ENCODE results near the gene SACM1L. TPM values are rescaled to one million over a fixed set of nuclear protein-coding genes. Genes with fewer than 3 reads are reported as not detected.
"Not testable (repeated sequence)": the region's sequence is repeated elsewhere in the genome, so short reads cannot be mapped to it uniquely, and the experiment has no call there.

SACM1L gene
- polyA plus RNA-seq, 4 donors: 54.2 to 82.9 (median 64.6) TPM

DNA sequence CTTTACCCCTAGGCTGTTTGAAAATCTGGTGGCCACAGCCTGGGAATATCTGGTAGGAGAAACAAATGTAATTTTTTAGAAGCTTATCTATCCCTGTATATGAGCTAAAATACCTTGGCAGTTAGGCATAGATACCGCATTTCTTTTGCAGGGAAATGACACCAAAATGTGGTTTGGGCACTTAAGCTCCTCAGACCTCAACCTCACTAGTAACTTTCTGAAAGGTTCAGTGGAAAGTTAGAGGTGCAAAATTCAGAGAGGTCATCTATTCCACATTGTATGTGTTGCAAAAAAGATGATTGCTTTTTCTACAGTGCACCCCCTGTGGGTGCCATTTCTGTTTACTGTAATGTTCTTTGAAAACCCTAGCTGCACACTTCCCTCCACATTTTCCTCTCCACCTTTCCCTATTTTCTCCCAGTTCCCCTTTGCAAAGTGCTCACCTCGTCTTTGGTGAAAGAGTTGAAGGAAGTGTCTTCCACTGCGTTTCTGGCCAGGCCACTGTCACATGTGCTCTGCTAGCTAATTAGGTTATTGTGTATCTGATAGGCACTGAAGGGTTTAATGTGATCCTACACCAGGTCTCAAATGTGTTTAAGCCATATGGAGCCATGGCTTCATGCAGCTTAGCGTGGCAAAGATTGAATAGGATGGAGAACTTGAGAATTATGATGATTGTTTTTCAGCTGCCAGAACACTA lies 1.3 kb downstream of the SACM1L start:
- no peak for DNase-seq (ENCODE audit: low read depth in 4 of 4, low spot score in 2 of 4)

DNA sequence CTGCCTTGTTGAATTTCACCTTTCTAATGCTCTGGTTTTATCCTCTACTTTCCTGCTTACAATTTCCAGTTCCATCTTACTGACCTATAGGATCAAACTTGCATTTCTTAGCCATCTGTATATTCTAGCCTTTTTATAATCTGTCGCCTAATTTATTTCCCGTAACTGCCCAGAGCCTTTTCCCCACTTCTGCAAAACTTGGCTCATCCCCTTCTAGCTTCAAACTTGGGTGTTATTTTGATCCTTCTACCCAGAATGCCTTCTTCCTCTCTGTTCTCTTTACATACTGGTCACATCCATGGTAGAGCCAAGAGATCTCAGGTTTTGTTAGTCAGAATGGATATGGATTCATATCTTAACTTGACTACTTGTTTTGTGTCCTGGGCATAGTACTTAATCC lies 2.6 kb downstream of the SACM1L start:
- DNase-seq (ENCODE audit: low read depth in 4 of 4, low spot score in 2 of 4): no peak

DNA sequence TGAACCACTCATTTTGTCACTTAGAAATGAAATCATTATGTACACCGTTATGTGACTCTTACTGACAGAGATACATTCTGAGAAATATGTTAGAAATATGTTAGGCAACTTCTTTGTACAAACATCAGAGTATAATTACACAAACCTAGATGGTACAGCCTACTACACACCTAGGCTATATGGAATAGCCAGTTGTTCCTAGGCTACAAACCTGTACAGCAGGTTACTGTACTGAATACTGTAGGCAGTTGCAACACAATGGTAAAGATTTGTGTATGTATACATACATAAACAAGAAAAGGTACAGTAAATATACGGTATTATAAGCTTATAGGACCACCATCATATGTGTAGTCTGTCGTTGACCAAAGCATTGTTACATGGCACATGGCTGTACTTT lies 3.7 kb downstream of the SACM1L start:
- no peak for DNase-seq (ENCODE audit: low read depth in 4 of 4, low spot score in 2 of 4)

DNA sequence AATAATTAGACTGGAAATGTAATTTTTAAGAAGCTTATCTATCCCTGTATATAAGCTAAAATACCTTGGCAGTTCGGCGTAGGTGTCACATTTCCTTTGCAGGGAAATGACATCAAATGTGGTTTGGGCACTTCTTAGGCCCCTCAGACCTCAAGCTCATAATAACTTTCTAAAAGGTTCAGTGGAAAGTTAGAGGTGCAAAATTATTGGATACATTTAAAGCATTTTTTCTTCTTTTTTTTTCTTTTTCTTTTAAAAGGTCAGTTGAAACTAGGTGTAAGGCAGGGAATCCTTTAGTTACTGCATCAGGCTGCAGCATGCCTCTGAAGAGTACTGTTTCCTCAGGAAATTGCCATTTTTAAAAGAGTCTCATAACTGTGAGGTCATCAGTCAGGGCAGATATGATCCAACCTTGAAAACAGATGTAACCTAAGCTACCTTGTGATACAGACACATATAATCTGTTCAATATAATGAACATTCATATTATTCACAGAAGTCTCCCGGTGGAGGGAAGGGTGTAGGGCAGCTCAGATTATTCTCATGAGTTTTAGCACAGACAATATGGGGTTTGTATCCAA lies 4.8 kb downstream of the SACM1L start:
- no peak for DNase-seq (ENCODE audit: low read depth in 4 of 4, low spot score in 2 of 4)

DNA sequence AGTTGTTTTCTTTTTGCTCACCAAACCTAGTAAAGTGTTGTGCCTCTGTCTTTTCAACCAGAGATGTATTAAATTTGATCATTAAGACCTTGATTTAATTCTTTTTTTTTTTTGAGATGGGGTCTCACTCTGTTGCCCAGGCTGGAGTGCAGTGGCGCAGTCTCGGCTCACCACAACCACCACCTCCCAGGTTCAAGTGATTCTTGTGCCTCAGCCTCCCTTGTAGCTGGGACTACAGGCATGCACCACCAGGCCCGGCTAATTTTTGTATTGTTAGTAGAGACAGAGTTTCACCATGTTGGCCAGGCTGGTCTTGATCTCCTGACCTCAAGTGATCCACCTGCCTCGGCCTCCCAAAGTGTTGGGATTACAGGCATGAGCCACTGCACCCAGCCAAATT lies 6.0 kb downstream of the SACM1L start:
- not testable (repeated sequence) for DNase-seq (ENCODE audit: low read depth in 4 of 4, low spot score in 2 of 4)

DNA sequence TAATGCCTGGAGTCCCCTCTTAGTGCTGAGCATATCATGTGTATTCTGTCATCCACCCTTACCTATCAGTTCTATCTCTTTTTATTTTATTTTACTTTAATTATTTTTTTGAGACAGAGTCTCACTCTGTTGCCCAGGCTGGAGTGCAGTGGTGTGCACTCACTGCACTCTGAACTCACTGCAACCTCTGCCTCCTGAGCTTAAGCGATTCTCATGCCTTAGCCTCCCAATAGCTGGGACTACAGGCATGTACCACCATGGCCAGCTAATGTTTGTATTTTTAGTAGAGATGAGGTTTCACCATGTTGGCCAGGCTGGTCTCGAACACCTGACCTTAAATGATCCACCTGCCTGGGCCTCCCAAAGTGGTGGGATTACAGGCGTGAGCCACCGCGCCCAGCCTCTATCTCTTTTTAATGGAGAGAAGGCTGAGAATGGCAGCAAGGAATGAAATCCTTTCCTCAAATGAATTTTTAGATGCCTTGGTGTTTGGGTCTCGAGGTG lies 11.4 kb downstream of the SACM1L start:
- no peak for DNase-seq (ENCODE audit: low read depth in 4 of 4, low spot score in 2 of 4)

DNA sequence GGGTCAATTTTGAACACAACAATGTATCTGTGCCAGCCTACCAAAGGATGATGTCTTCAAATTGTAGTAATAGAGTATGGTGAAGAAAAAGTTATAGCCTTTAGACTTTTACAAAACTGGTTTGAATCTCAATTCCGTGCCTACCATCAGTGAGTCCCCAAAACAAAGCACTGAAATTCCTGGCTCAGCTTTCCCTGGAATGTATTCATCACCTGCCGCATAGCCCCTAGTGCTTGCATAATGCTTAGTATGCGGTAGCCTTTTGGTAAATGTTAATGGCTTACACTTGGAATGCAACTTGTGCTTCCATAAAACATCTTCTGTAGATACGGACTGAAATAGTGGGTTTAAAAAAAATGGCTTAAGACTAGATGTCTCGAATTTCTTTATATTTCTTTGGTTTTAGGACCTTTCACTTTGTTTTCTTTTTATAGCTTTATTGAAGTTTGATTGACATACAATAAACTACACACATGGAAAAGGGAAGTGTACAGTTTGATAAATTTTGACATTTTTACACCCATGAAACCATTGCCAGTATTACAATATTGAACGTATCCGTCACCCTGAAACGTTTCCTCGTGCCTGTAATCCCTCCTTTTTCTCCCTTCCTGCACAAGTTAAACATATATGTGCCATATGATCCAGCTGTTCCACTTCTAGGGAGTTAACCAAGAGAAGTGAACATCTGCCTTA lies 12.1 kb downstream of the SACM1L start:
- DNase-seq (ENCODE audit: low read depth in 4 of 4, low spot score in 2 of 4): peak in 2 of 4 donors; percentile 36 to 37

DNA sequence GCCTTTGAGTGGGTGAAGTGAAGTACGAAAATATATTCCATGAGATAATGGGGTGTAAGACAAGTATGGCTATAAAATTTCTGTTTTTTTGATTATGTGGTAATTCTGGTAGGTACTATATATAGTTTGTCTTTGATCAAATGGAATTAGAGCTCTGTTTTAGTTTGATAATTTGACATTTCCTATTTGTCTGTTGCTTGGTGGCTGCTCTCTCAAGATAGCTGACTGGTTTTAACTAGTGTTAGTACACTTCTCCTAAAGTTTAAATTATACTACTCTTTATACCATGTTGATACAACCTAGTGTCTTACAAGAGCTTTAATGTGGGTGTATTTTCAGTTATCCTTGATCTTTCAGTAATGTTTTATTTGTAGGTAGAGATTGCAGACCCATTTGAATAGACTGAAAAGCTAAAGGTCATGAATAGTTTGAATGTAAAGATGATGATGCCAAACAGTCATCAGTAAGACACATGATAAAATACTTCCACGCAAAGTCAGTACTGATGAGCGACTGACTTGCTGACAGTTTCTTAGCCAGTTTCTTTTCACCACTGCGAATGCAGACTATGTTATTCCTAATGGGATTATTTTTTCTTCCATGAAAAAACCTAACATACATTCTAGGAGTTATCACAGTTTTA lies 15.2 kb downstream of the SACM1L start:
- no peak for DNase-seq (ENCODE audit: low read depth in 4 of 4, low spot score in 2 of 4)

DNA sequence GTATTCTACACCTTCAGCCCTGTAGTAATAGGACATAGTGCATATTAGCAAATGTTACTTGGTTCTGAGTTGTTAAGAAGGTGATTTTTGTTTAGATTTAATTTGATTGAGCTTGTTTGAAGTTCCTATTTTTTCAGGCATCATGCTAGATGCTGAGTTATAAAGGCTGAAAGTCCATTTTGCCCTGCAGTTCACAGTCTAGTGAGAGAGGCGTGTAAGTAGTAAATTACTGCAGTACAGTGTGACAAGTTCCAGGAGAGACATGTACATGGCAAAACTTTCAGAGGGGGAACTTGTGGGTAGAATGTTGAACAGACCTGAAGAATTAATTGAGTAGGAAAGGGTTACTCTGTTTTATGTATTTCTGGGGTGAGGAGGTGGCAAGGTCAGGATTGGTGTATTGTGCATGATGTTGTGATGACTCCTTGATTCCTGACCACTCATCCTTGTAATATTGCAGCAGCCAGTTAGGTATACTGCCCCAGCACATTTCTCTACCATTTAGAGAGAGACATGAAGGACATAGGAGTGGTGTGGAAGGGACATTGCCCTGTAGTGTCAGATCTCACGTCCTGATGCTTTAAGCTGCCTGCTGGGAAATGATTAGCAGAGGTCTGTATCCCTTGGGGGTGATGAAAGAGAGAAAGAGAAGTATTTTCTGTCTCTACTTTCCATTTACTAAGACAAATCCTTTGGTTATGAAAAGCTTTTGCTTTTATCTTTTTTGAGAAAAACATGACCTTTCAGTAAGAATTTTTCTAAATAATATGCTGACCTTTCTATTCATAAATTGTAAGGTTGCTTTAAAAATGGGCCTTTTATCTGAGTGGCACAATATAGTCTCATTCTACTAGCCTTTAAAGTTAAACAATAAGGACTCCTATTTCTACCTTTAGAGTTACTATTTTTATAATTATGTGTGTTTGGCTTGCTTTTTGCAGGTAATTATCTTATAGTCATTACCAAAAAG lies 16.9 kb downstream of the SACM1L start:
- DNase-seq (ENCODE audit: low read depth in 4 of 4, low spot score in 2 of 4): no peak

DNA sequence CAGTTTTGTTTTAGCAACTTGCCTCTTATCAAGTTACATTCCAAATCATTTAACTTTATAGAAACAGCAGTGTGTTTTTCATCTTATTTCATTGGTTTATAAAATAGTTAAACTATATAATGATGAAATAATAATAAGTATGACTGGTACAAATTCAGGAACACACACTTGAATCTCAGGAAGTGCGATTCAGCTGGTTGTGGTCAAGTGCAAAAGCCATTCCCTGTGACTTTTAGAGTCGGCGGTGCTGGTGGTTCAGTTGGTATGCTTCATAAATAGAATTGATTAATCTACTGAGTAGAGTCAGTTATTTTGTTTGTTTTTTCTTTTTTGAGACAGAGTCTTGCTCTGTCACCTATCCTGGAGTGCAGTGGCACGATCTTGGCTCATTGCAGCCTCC lies 22.7 kb downstream of the SACM1L start:
- no peak for DNase-seq (ENCODE audit: low read depth in 4 of 4, low spot score in 2 of 4)

DNA sequence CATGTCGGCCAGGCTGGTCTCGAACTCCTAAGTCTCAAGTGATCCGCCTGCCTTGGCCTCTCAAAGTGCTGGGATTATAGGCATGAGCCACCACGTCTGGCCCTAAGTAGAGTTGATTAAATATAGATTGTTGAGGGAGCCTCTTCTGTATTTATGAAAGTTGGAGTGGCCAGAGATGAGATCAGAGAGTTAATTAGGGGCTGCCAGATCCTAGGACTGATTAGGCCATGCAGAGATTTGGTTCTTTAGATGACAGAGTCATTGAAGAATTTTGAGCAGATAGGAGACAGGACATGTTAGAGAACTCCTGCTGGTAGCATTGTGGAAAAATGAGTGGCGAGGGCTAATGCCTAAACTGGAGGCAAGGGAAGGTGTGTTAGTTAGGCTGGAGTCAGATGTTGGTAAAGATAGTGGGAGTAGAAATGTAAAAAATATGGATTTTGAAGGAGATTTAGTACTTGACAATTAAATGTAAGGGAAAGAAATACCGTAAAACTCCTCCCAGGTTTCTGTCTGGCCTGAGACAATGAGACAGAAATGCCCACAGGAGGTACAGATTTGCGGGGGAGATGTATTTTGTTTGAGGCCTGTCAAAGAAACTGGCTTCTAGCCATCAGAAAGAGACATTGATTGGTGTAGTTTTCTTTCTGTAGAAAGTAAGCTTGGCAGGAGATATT lies 23.4 kb downstream of the SACM1L start:
- DNase-seq (ENCODE audit: low read depth in 4 of 4, low spot score in 2 of 4): no peak

DNA sequence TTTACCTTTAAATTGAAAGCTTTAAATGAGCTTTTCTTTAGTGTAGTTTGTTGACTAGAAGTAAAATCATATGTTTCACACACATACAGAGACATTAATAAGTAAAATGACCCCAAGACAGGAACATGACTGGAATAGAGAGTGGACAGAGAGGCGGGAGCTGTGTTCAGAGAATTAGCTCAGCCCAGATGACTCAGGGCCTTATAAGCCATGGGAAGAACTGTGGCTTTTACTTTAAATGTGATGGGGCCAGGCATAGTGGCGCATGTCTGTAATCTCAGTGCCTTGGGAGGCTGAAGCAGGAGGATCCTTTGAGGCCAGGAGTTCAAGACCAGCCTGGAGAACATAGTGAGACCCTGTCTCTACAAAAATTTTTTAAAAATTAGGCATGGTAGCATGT lies 26.7 kb downstream of the SACM1L start:
- DNase-seq (ENCODE audit: low read depth in 4 of 4, low spot score in 2 of 4): no peak

DNA sequence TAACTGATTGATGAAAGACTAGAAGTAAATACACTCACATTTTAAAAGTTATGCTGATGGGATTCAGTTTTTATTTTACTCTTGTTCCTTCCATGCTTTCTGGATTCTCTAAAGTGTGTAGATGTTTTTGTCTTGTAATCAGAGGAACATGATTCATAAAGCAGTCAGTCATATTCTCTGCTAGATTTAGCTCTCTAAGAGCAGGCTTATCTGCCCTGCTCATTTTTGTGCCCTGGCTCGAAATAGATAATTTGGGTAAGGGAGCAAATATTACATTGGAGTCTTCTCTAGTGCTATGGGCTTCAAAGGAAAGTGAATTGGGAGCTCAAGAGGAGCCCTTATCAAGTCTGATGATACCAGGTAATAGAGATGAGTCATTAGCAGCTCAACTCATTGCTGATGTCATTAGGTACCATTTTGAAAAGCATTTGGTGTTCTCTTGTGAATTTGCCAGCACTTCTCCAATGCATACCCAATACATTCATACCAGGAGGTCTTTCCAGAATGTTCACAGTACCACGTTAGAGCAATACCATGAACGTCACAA lies 27.7 kb downstream of the SACM1L start:
- DNase-seq (ENCODE audit: low read depth in 4 of 4, low spot score in 2 of 4): no peak

DNA sequence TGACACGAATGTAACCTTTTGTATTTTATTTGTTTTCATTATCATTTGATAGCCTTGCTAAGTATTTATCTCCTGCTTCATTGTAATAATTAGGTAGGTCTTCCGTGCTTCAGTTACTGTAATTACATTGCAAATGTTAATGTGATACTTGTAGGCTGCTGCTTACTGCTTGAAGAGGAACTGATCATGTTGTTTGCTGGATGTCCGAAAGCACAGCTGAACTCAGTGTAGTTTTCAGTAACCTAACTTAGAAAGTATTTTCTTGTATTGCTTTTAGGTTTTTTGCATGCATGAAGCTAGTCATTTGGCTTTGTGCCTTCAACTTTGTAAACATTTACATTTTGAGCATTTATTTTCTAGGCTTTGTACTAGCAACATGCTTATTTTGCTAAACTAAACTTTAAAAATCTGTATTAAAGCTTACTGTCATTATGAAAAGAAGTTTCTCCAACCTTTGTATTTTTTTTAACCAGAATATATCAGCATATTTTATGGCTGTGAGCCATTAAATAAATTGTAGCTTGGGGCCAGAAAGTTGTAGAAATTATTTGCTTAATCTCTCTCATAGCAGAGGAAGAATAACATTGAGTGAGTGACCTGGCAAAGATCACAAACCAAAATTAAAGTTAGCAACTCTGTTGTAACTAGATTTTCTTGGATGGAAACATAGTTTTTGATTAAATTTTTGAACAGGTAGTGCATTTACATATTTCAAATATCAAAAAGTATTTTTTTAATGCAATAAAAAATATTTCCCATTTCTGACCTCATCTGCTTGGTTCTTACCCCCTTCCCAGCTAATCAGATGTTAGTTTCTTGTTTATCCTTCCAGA lies 30.7 kb downstream of the SACM1L start:
- DNase-seq (ENCODE audit: low read depth in 4 of 4, low spot score in 2 of 4): no peak

DNA sequence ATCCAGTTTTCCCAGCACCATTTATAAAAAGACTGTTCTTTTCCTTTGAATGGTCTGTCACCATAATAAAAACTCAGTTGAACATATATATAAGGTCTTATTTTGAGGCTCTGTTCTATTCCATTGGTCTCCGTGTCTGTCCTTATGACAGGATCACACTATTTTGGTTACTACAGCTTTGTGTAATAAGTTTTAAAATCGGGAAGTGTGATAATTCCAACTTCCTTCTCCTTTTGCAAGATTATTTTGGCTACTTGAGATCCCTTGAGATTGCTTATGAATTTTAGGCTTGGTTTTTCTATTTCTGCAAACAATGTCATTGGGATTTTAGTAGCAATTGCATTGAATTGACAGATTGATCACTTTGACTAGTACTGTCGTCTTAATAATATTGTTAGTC lies 35.7 kb downstream of the SACM1L start:
- no peak for DNase-seq (ENCODE audit: low read depth in 4 of 4, low spot score in 2 of 4)

DNA sequence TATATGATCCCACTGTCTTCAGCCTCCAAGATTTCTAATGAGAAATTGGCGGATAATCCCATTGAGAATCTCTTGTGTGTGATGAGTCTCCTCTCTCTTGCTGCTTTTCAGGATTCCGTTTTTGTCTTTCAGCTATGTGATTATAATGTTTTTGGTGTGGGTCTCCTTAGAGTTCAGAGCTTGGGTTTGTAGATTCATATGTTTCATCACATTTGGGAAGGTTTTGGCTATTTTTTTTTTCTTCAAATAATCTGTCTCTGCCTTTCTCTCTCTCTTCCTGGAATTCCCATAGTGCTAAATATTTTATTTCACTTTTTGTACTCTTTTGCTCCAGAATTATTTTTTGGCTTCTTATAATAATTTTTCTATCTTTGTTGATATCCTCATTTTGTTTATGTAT lies 40.4 kb downstream of the SACM1L start:
- DNase-seq (ENCODE audit: low read depth in 4 of 4, low spot score in 2 of 4): no peak

DNA sequence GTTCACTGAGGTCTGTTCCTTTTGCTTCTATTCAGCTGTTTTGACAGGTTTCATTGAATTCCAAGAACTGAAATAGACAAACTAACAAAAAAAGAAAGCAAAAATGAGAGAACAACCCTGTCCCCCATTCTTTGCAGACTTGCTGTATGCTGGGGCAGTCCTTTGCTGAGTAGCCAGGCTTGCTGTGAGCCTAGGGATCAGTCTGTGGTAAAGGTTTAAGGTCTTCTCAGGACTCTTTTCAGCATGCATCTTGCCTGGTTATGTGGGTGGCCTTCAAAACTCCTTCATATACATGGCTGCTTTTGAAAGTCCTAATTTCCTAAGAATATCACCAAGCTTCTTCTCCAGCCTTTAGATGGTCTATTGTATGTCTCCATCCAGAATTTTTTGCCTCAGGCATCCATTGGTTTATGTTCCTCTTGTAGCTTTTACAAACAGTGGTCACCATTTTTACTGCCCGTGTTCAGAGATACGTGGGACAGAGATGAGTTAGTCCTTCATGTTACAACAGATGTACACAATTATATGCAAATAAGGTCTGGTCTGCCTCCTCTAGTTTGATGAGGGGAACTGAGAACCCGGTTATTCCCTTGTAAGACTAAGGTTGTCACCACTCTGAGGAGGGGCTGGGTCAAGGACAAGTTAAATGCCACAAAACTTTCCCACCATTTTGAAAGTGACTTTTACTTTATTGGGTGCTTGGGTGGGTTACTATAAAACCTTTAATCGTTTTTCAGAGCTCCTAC lies 41.4 kb downstream of the SACM1L start:
- no peak for DNase-seq (ENCODE audit: low read depth in 4 of 4, low spot score in 2 of 4)

DNA sequence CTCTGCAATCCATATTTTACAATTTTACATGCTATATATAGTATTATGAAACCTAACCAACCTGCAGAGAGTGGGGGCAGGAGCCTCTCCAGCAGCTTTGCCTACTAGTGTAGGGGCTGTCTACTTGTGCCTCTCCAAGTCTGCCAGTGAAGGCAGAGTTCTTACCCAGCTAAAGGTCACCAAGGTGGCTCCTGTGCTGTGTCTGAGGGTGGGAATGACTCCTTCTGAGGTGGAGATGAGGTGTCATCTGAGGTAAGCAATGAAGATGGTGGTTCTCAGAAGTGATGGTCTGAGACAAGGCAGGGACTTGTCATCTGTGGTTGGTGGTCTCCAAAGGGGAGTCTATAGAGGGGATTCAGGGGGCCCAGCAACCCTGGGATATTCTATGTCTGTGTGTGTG lies 47.5 kb downstream of the SACM1L start:
- no peak for DNase-seq (ENCODE audit: low read depth in 4 of 4, low spot score in 2 of 4)
